Measurements from ENCODE around the gene CIT. TPM values are rescaled to one million over a fixed set of nuclear protein-coding genes. Genes with fewer than 3 reads are reported as not detected.
"Not testable (repeated sequence)": the region's sequence is repeated elsewhere in the genome, so short reads cannot be mapped to it uniquely, and the experiment has no call there.

CIT gene
- total RNA-seq, 2 donors from 2014 or later = 12.6 to 42.4 TPM

- no peak overlapping the region for H3K27ac ChIP-seq
- intact Hi-C loops (cut with DNase I) = no loop called here
- no peak for DNase-seq
- H3K9me3 ChIP-seq = no peaks in the 10 kb centered on the region
- TF ChIP-seq, protein P1, sequence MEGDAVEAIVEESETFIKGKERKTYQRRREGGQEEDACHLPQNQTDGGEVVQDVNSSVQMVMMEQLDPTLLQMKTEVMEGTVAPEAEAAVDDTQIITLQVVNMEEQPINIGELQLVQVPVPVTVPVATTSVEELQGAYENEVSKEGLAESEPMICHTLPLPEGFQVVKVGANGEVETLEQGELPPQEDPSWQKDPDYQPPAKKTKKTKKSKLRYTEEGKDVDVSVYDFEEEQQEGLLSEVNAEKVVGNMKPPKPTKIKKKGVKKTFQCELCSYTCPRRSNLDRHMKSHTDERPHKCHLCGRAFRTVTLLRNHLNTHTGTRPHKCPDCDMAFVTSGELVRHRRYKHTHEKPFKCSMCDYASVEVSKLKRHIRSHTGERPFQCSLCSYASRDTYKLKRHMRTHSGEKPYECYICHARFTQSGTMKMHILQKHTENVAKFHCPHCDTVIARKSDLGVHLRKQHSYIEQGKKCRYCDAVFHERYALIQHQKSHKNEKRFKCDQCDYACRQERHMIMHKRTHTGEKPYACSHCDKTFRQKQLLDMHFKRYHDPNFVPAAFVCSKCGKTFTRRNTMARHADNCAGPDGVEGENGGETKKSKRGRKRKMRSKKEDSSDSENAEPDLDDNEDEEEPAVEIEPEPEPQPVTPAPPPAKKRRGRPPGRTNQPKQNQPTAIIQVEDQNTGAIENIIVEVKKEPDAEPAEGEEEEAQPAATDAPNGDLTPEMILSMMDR (IDR thresholded peaks at IDR 0.05) = no peak
- H3K27me3 ChIP-seq = no peaks in the 10 kb centered on the region
- no peaks in the 10 kb centered on the region for H3K36me3 ChIP-seq
- no peak overlapping the region for H3K4me3 ChIP-seq
- no peaks in the 10 kb centered on the region for H3K4me1 ChIP-seq
- H3K9ac ChIP-seq (ENCODE audit: low read depth in 2 of 2, low read length in 2 of 2) = no peak overlapping the region
Observed at GRCh38 chr12:119894916-119895315, 17.8 kb upstream of the CIT start.

DNA sequence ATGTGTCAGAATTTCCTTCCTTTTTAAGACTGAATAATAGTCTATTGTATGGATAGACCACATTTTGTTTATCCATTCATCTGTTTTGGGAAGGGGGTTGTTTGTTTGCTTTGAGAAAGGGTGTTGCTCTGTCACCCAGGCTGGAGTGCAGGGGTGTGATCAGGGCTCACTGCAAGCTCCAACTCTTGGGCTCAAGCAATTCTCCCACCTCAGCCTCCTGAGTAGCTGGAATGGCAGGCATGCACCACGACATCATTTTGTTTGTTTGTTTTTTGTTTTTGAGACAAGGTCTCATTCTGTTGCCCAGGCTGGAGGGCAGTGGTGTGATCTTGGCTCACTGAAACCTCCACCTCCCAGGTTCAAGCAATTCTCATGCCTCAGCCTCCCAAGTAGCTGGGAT lies 15.5 kb upstream of the CIT start:
- H3K36me3 ChIP-seq; intact Hi-C loops (cut with DNase I): not testable (repeated sequence)

DNA sequence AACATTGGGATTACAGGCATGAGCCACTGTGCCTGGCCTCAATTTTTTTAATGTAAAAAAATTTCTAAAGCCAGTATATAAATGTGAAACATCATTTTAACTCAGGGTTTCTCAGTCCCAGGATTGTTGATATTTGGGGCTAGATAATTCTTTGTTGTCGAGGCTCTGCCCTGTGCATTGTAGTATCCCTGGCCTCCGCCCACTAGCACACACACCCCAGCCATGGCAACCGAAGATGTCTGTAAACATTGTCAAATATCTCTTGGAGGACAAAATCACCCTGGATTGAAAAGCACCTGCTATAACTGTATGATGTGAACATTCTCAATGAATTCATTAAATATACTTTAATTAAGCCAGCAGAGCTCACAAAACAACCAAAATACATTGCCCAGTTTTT lies 8.4 kb upstream of the CIT start:
- no peak for DNase-seq
- Histone ChIP-seq H3K27me3 (no peaks in the 10 kb centered on the region), H3K4me3 (no peak overlapping the region), H3K36me3 (no peaks in the 10 kb centered on the region), H3K9ac (ENCODE audit: low read depth in 2 of 2, low read length in 2 of 2) (no peak overlapping the region), H3K27ac (no peak overlapping the region), H3K4me1 (no peaks in the 10 kb centered on the region), H3K9me3 (no peaks in the 10 kb centered on the region)
- TF ChIP-seq, protein P1 (IDR thresholded peaks at IDR 0.05) = no peak
- intact Hi-C loops (cut with DNase I) = no loop called here

More for the DNA sequence above, 15.5 kb upstream of the CIT start:
- H3K4me1 ChIP-seq; H3K4me3 ChIP-seq; H3K27me3 ChIP-seq; H3K9ac ChIP-seq (ENCODE audit: low read depth in 2 of 2, low read length in 2 of 2); H3K27ac ChIP-seq; H3K9me3 ChIP-seq; DNase-seq: not testable (repeated sequence)

- H3K4me3 ChIP-seq; H3K36me3 ChIP-seq; DNase-seq; H3K27me3 ChIP-seq; H3K9ac ChIP-seq (ENCODE audit: low read depth in 2 of 2, low read length in 2 of 2); H3K4me1 ChIP-seq; H3K9me3 ChIP-seq; intact Hi-C loops (cut with DNase I); H3K27ac ChIP-seq: not testable (repeated sequence)
Observed at GRCh38 chr12:119883791-119884190, 6.7 kb upstream of the CIT start.

DNA sequence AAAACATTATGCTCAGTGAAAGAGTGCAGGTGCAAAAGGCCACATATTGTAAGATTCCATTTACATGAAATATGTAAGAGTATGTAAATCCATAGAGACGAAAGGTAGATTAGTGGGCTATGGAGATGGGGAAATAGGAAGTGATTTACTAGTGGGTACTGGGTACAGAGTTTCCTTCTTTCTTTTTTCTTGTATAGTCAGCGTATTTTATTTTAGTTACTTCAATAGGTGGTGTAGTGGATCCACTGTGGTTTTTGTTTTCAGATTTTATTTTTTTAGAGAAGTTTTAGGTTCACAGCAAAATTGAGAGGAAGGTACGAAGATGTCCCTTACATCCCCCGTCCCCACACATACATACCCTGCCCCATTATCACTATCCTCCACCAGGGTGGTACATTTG lies 6.1 kb upstream of the CIT start:
- Histone ChIP-seq H3K4me3 (no peak overlapping the region), H3K4me1 (no peaks in the 10 kb centered on the region), H3K9ac (ENCODE audit: low read depth in 2 of 2, low read length in 2 of 2) (no peak overlapping the region), H3K9me3 (no peaks in the 10 kb centered on the region), H3K36me3 (no peaks in the 10 kb centered on the region), H3K27me3 (no peaks in the 10 kb centered on the region), H3K27ac (no peak overlapping the region)
- intact Hi-C loops (cut with DNase I) = no loop called here
- TF ChIP-seq, protein P1 (IDR thresholded peaks at IDR 0.05) = no peak
- DNase-seq = no peak

DNA sequence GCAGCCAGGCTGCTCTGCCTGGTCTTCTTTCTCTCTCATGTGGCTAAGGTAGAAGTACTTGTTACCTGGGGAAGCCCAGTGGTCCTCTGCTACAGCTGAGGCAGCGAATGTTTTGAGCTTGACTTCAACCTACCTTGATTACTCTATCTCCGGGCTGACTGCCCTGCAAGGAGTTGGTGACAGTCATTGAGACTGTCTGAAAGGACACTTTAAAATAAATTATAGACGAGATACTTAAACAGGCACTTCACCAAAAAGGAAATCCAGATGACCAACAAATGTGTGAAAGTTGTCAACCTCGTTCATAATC lies 474 bp upstream of the CIT start:
- Histone ChIP-seq H3K9me3 (no peaks in the 10 kb centered on the region), H3K4me1 (peaks cover 4% of the 10 kb centered on the region), H3K27me3 (no peaks in the 10 kb centered on the region), H3K27ac (no peak overlapping the region), H3K36me3 (no peaks in the 10 kb centered on the region), H3K9ac (ENCODE audit: low read depth in 2 of 2, low read length in 2 of 2) (peak overlapping the region in 1 of 2 donors; percentile 71), H3K4me3 (peak overlapping the region; percentile 99)
- TF ChIP-seq, protein P1 (IDR thresholded peaks at IDR 0.05) = no peak
- no peak for DNase-seq
- intact Hi-C loops (cut with DNase I) = no loop called here

GRCh38 chr12:119870457-119870856 lies 6.7 kb downstream of the CIT start:
- TF ChIP-seq, protein P1 (IDR thresholded peaks at IDR 0.05) = no peak
- Histone ChIP-seq H3K9me3 (no peaks in the 10 kb centered on the region), H3K9ac (ENCODE audit: low read depth in 2 of 2, low read length in 2 of 2) (no peak overlapping the region), H3K27me3 (no peaks in the 10 kb centered on the region), H3K4me1 (no peaks in the 10 kb centered on the region), H3K4me3 (no peak overlapping the region), H3K36me3 (no peaks in the 10 kb centered on the region), H3K27ac (no peak overlapping the region)
- intact Hi-C loops (cut with DNase I) = no loop called here
- no peak for DNase-seq
